Neural cell (in vitro differentiated cells): ENCODE measurements around the gene IRF9. TPM values are rescaled to one million over a fixed set of nuclear protein-coding genes. Genes with fewer than 3 reads are reported as not detected.

Experiments
- H2AFZ ChIP-seq: fragments of 200-600, 300-800 bp; sonication (generic), shearing (Covaris generic); 2 replicates; pipeline ENCODE4 v1.6.0; 2014; ENCODE audit warnings: low read depth, mild to moderate bottlenecking, antibody characterized with exemption, low read length, moderate library complexity
- H3F3A ChIP-seq: fragments of 200-600 bp; shearing (Covaris generic); 2 replicates; pipeline ENCODE4 v1.6.1; 2016; ENCODE audit warnings: mild to moderate bottlenecking, moderate library complexity, mixed read lengths, antibody characterized with exemption, low read length; ENCODE audit not compliant: insufficient read depth, poor library complexity, severe bottlenecking
- H3K27ac ChIP-seq: fragments of 200-600, 300-800 bp; sonication (generic), shearing (Covaris generic); 2 replicates; pipeline ENCODE4 v1.5.1; 2014; ENCODE audit warnings: mild to moderate bottlenecking, low read length, moderate library complexity
- H3K27me3 ChIP-seq: fragments of 300-800, 200-600 bp; sonication (generic), shearing (Covaris generic); 2 replicates; pipeline ENCODE4 v1.6.0; 2014; ENCODE audit warnings: mild to moderate bottlenecking, low read depth, low read length, moderate library complexity; ENCODE audit not compliant: insufficient read depth
- H3K36me3 ChIP-seq: fragments of 300-800, 200-600 bp; sonication (generic), shearing (Covaris generic); 2 replicates; pipeline ENCODE4 v1.5.1; 2014; ENCODE audit warnings: mild to moderate bottlenecking, antibody characterized with exemption, low read length, moderate library complexity; ENCODE audit not compliant: insufficient read depth
- H3K4me2 ChIP-seq: fragments of 300-800, 200-600 bp; sonication (generic), shearing (Covaris generic); 2 replicates; pipeline ENCODE4 v1.6.0; 2014; ENCODE audit warnings: mild to moderate bottlenecking, low read length
- H3K4me3 ChIP-seq: fragments of 300-800, 200-600 bp; sonication (generic), shearing (Covaris generic); 2 replicates; pipeline ENCODE4 v1.5.1; 2014; ENCODE audit warnings: mild to moderate bottlenecking, low read length, moderate library complexity
- H3K79me2 ChIP-seq: fragments of 200-600 bp; shearing (Covaris generic); replicated peaks from 2 replicates; pipeline ENCODE4 v1.6.0; 2014; ENCODE audit warnings: mild to moderate bottlenecking, low read length, moderate library complexity; ENCODE audit not compliant: insufficient read depth
- H3K9ac ChIP-seq: fragments of 300-800, 200-600 bp; sonication (generic), shearing (Covaris generic); 2 replicates; pipeline ENCODE4 v1.6.1; 2016; ENCODE audit warnings: mild to moderate bottlenecking, low read length, mixed read lengths
- H3K9me2 ChIP-seq: fragments of 200-600 bp; shearing (Covaris generic); 2 replicates; pipeline ENCODE4 v1.6.1; 2016; ENCODE audit warnings: mild to moderate bottlenecking, low read length, mixed read lengths; ENCODE audit not compliant: insufficient read depth
- H3K9me3 ChIP-seq: fragments of 200-600, 300-800 bp; sonication (generic), shearing (Covaris generic); 2 replicates; pipeline ENCODE4 v1.6.1; 2016; ENCODE audit warnings: mild to moderate bottlenecking, mixed run types, low read length, moderate library complexity, mixed read lengths
- H4K20me1 ChIP-seq: fragments of 200-600 bp; shearing (Covaris generic); 2 replicates; pipeline ENCODE4 v1.6.1; 2016; ENCODE audit warnings: mild to moderate bottlenecking, mixed run types; ENCODE audit not compliant: insufficient read depth
- EP300 ChIP-seq: fragments of 450-650 bp; conservative IDR thresholded peaks from 2 replicates; pipeline ENCODE4 v1.6.1; 2014; ENCODE audit warnings: antibody characterized with exemption, mild to moderate bottlenecking, moderate library complexity; ENCODE audit not compliant: poor library complexity, severe bottlenecking
- EZH2 ChIP-seq: fragments of 200-600, 300-800 bp; shearing (Covaris generic), sonication (generic); IDR thresholded peaks from 2 replicates; pipeline ENCODE4 v1.6.1; 2014; ENCODE audit warnings: antibody characterized with exemption, low read length, borderline replicate concordance, mild to moderate bottlenecking; ENCODE audit not compliant: insufficient read depth, poor library complexity, severe bottlenecking
- MXI1 ChIP-seq: fragments of 450-650 bp; conservative IDR thresholded peaks from 2 replicates; pipeline ENCODE4 v1.6.1; 2014; ENCODE audit warnings: antibody characterized with exemption, mild to moderate bottlenecking; ENCODE audit not compliant: poor library complexity, severe bottlenecking
- POLR2AphosphoS5 ChIP-seq: IDR thresholded peaks from 2 replicates; pipeline ENCODE4 v1.6.1; 2012
- RAD21 ChIP-seq: fragments of 450-650 bp; conservative IDR thresholded peaks from 2 replicates; pipeline ENCODE4 v1.6.1; 2014; ENCODE audit warnings: antibody characterized with exemption, mild to moderate bottlenecking, moderate library complexity
- SMC3 ChIP-seq: fragments of 450-650 bp; conservative IDR thresholded peaks from 2 replicates; pipeline ENCODE4 v1.6.1; 2014; ENCODE audit warnings: antibody characterized with exemption, mild to moderate bottlenecking, moderate library complexity; ENCODE audit not compliant: poor library complexity
- TAF1 ChIP-seq: IDR thresholded peaks from 2 replicates; pipeline ENCODE4 v1.6.1; 2012; ENCODE audit warnings: low read depth
- polyA plus RNA-seq: library from polyadenylated mRNA; depleted of rRNA; stranded (reverse); fragments of >200 nt; gene quantifications from 2 replicates; pipeline ENCODE4 v1.2.3, GENCODE V29; 2014
- TF ChIP-seq, protein P1 (sequence below): IDR thresholded peaks from 2 replicates; pipeline ENCODE4 v1.6.1; 2012; ENCODE audit warnings: borderline replicate concordance
- TF ChIP-seq, protein P2 (sequence below): fragments of 450-650 bp; IDR thresholded peaks from 2 replicates; pipeline ENCODE4 v1.5.1; 2014; ENCODE audit warnings: antibody characterized with exemption, mild to moderate bottlenecking, moderate library complexity; ENCODE audit not compliant: poor library complexity, severe bottlenecking

IRF9 gene
- polyA plus RNA-seq, 1 donor from 2014 or later, result 19.6 TPM

DNA sequence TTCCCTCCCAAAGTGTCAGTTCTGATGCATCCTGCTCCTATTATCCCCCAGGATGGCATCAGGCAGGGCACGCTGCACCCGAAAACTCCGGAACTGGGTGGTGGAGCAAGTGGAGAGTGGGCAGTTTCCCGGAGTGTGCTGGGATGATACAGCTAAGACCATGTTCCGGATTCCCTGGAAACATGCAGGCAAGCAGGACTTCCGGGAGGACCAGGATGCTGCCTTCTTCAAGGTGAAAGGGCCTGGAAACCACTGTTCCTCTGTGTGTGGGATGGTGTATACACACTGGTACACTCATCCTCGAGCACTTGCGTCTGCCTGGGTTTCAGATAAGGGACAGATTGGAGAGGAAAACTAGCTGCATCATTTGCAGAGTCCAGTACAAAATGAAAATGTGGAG is 1.0 kb downstream of the IRF9 start:
- Histone ChIP-seq H3K4me3 (no peak overlapping the region), H3K27ac (no peak overlapping the region), H3K9me3 (no peaks in the 10 kb centered on the region), H3K27me3 (no peaks in the 10 kb centered on the region), H3K4me2 (no peak overlapping the region), H3F3A (no peaks in the 10 kb centered on the region), H3K9ac (no peak overlapping the region), H4K20me1 (no peaks in the 10 kb centered on the region), H3K79me2 (no peaks in the 10 kb centered on the region), H2AFZ (no peak overlapping the region), H3K9me2 (no peaks in the 10 kb centered on the region), H3K36me3 (no peaks in the 10 kb centered on the region)
- TF ChIP-seq SMC3, result no peak
- no peak for TF ChIP-seq EZH2
- TF ChIP-seq, protein P1, sequence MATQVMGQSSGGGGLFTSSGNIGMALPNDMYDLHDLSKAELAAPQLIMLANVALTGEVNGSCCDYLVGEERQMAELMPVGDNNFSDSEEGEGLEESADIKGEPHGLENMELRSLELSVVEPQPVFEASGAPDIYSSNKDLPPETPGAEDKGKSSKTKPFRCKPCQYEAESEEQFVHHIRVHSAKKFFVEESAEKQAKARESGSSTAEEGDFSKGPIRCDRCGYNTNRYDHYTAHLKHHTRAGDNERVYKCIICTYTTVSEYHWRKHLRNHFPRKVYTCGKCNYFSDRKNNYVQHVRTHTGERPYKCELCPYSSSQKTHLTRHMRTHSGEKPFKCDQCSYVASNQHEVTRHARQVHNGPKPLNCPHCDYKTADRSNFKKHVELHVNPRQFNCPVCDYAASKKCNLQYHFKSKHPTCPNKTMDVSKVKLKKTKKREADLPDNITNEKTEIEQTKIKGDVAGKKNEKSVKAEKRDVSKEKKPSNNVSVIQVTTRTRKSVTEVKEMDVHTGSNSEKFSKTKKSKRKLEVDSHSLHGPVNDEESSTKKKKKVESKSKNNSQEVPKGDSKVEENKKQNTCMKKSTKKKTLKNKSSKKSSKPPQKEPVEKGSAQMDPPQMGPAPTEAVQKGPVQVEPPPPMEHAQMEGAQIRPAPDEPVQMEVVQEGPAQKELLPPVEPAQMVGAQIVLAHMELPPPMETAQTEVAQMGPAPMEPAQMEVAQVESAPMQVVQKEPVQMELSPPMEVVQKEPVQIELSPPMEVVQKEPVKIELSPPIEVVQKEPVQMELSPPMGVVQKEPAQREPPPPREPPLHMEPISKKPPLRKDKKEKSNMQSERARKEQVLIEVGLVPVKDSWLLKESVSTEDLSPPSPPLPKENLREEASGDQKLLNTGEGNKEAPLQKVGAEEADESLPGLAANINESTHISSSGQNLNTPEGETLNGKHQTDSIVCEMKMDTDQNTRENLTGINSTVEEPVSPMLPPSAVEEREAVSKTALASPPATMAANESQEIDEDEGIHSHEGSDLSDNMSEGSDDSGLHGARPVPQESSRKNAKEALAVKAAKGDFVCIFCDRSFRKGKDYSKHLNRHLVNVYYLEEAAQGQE, result no peak
- no peak for TF ChIP-seq EP300
- no peak for TF ChIP-seq MXI1
- TF ChIP-seq RAD21, result no peak
- TF ChIP-seq, protein P2, sequence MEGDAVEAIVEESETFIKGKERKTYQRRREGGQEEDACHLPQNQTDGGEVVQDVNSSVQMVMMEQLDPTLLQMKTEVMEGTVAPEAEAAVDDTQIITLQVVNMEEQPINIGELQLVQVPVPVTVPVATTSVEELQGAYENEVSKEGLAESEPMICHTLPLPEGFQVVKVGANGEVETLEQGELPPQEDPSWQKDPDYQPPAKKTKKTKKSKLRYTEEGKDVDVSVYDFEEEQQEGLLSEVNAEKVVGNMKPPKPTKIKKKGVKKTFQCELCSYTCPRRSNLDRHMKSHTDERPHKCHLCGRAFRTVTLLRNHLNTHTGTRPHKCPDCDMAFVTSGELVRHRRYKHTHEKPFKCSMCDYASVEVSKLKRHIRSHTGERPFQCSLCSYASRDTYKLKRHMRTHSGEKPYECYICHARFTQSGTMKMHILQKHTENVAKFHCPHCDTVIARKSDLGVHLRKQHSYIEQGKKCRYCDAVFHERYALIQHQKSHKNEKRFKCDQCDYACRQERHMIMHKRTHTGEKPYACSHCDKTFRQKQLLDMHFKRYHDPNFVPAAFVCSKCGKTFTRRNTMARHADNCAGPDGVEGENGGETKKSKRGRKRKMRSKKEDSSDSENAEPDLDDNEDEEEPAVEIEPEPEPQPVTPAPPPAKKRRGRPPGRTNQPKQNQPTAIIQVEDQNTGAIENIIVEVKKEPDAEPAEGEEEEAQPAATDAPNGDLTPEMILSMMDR, result no peak
- TF ChIP-seq TAF1, result no peak
- no peak for TF ChIP-seq POLR2AphosphoS5

DNA sequence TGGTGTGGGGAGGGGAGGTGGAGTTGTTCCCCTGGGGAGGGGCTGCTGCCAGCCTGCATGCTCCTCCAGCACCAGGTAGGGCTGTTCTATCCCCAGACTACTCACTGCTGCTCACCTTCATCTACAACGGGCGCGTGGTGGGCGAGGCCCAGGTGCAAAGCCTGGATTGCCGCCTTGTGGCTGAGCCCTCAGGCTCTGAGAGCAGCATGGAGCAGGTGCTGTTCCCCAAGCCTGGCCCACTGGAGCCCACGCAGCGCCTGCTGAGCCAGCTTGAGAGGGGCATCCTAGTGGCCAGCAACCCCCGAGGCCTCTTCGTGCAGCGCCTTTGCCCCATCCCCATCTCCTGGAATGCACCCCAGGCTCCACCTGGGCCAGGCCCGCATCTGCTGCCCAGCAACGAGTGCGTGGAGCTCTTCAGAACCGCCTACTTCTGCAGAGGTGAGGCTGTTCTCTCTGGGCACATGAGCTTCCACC is 3.5 kb downstream of the IRF9 start:
- Histone ChIP-seq H3K36me3 (no peaks in the 10 kb centered on the region), H3K79me2 (no peaks in the 10 kb centered on the region), H3F3A (no peaks in the 10 kb centered on the region), H4K20me1 (no peaks in the 10 kb centered on the region), H3K9me2 (no peaks in the 10 kb centered on the region), H3K9me3 (no peaks in the 10 kb centered on the region), H3K27me3 (no peaks in the 10 kb centered on the region), H2AFZ (no peak overlapping the region), H3K27ac (no peak overlapping the region), H3K4me2 (no peak overlapping the region), H3K9ac (no peak overlapping the region), H3K4me3 (no peak overlapping the region)
- no peak for TF ChIP-seq SMC3
- no peak for TF ChIP-seq RAD21
- no peak for TF ChIP-seq POLR2AphosphoS5
- no peak for TF ChIP-seq EP300
- TF ChIP-seq TAF1, result no peak
- TF ChIP-seq MXI1, result no peak
- no peak for TF ChIP-seq EZH2
- TF ChIP-seq, protein P2, result no peak
- TF ChIP-seq, protein P1, result no peak
